Measurements from ENCODE around the gene SLC38A10. TPM values are rescaled to one million over a fixed set of nuclear protein-coding genes. Genes with fewer than 3 reads are reported as not detected.

SLC38A10 gene
- total RNA-seq, 4 donors from 2014 or later, result 37.8 to 49.8 (median 45.3) TPM

DNA sequence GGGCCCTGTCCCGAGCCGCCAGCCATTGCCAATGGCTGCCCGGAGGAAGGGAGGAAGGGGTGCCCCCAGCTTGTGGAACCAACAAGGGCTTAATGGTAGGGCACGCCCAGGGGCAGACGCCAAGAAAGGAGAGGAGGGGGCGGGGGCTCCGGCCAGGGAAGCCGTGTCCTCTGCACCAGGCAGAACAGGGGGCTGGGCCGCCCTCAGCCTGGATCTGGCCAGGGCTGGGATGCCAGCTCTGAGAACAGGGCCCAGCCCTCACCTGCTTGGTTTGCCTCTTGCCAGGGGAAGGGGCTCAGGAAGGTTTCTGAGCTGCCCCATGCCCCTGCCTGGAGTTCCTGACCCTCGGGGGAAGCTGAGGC, 35.8 kb upstream of the SLC38A10 start:
- H3K27me3 ChIP-seq, result peaks cover 0 to 32% (median 0%) of the 10 kb centered on the region in 4 donors
- DNase-seq, result no peak
- WGBS, 2 donors, result 20 to 80% methylated on average over 1 of the region's 10 CpGs
- no peak overlapping the region for H3K4me3 ChIP-seq
- H3K9me3 ChIP-seq, result no peaks in the 10 kb centered on the region
- peak overlapping the region in 2 of 4 donors; percentile 78 to 82 for H3K27ac ChIP-seq
- peaks cover 35 to 95% (median 52%) of the 10 kb centered on the region in 3 donors for H3K4me1 ChIP-seq
- no peak for TF ChIP-seq CTCF (IDR thresholded peaks at IDR 0.05)
- no peaks in the 10 kb centered on the region for H3K36me3 ChIP-seq
- intact Hi-C loops (cut with DNase I), result no loop called here

- DNase-seq, result no peak
- peaks cover 35 to 88% (median 52%) of the 10 kb centered on the region in 3 donors for H3K4me1 ChIP-seq
- peak overlapping the region in 3 of 4 donors; percentile 11 to 34 (median 34) for H3K4me3 ChIP-seq
- H3K27ac ChIP-seq, result peak overlapping the region; percentile 78 to 92 (median 87)
- intact Hi-C loops (cut with DNase I), result no loop called here
- WGBS, 2 donors, result 60 to 80% methylated on average over 6 of the region's 23 CpGs
- no peaks in the 10 kb centered on the region for H3K9me3 ChIP-seq
- no peak for TF ChIP-seq POLR2A (IDR thresholded peaks at IDR 0.05)
- TF ChIP-seq CTCF (IDR thresholded peaks at IDR 0.05), result peak in 2 of 6 experiments; percentile 13 to 21
- peaks cover 0 to 32% (median 0%) of the 10 kb centered on the region in 4 donors for H3K27me3 ChIP-seq
- no peaks in the 10 kb centered on the region for H3K36me3 ChIP-seq
These were observed 35.1 kb upstream of the SLC38A10 start for GRCh38 chr17:81329927-81330883.

- WGBS, 2 donors, result 25 to 36% methylated on average over 5 to 11 of the region's 28 CpGs
- no peak for TF ChIP-seq CTCF (IDR thresholded peaks at IDR 0.05)
- TF ChIP-seq POLR2A (IDR thresholded peaks at IDR 0.05), result peak in 1 of 4 donors; percentile 9
- H3K27me3 ChIP-seq, result peaks cover 0 to 32% (median 0%) of the 10 kb centered on the region in 4 donors
- H3K9me3 ChIP-seq, result no peaks in the 10 kb centered on the region
- peaks cover 35 to 79% (median 51%) of the 10 kb centered on the region in 3 donors for H3K4me1 ChIP-seq
- intact Hi-C loops (cut with DNase I), result no loop called here
- H3K36me3 ChIP-seq, result no peaks in the 10 kb centered on the region
- peak; percentile 46 for DNase-seq
- H3K4me3 ChIP-seq, result peak overlapping the region; percentile 1 to 34 (median 22)
- H3K27ac ChIP-seq, result peak overlapping the region; percentile 78 to 92 (median 87)
These were observed 34.1 kb upstream of the SLC38A10 start for GRCh38 chr17:81328978-81329926.

- Histone ChIP-seq H3K27me3 (peaks cover 0 to 25% (median 0%) of the 10 kb centered on the region in 4 donors), H3K36me3 (no peaks in the 10 kb centered on the region), H3K9me3 (no peaks in the 10 kb centered on the region), H3K4me3 (peak overlapping the region in 2 of 4 donors; percentile 34), H3K4me1 (peaks cover 38 to 82% (median 49%) of the 10 kb centered on the region in 3 donors), H3K27ac (peak overlapping the region; percentile 78 to 92 (median 87))
- WGBS, 2 donors, result 30 to 67% methylated on average over 2 to 5 of the region's 14 CpGs
- TF ChIP-seq POLR2A (IDR thresholded peaks at IDR 0.05) (no peak), CTCF (IDR thresholded peaks at IDR 0.05) (no peak)
- DNase-seq, result no peak
- intact Hi-C loops (cut with DNase I), result no loop called here
These were observed 33.4 kb upstream of the SLC38A10 start for GRCh38 chr17:81328489-81328888.
